Measurements from ENCODE around the gene GOLGA1.

The GOLGA1 gene

GRCh38 chr9:124831642-124832364 is 109.1 kb downstream of the GOLGA1 start:
- no peak for DNase-seq

DNA sequence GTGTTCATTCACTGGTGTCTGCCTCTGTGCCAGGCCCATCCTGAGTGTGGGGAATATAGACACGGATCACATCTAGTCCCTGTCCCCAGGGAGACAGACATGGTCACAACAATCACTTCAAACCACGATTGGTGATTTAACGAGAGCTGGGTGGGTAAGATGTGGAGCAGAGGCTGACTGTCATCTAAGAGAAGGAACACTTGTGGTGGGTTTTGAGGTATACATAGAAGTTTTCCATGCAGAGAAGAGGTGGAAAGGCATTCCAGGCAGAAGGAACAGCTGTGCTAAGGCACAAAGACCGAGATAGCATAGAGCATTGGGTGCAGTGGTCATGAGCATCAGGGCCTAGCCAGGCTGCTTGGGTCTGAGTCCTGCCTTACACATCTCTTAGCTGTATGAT is 110.3 kb downstream of the GOLGA1 start:
- DNase-seq, result no peak

DNA sequence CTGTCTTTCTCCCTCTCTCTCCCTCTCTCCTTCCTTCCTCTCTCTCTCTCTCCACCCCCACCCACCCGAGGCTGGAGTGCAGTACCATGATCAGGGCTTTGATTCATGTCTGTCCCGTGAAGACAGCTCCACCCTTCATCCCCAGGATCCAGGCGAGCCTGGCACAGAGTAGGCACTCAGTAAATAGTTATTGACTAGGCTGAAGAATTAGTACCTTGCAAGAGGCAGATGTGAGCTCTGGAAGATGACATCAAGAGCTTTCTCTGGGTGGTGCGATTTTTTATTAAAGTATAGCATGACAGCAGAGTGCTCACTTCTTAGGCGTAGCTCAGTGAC is 111.6 kb downstream of the GOLGA1 start:
- DNase-seq, result no peak

GRCh38 chr9:124828489-124829333 is 112.2 kb downstream of the GOLGA1 start:
- no peak for DNase-seq
